WTC11 (cell line): ENCODE results near the gene ERCC6.

Experiments used
- ATF1 ChIP-seq: sonication (generic); formaldehyde crosslinking; IDR thresholded peaks from 2 replicates; pipeline ENCODE4 v1.8.1; 2023; ENCODE audit warnings: mild to moderate bottlenecking, moderate library complexity, missing genetic modification reagents
- GRHL2 ChIP-seq: fragments of 250-450 bp; sonication (Bioruptor Pico); IDR thresholded peaks from 2 replicates; pipeline ENCODE4 v1.8.0; 2022; ENCODE audit warnings: mild to moderate bottlenecking, moderate library complexity; ENCODE audit not compliant: insufficient replicate concordance, severe bottlenecking
- HMGA2 ChIP-seq: fragments of 250-450 bp; sonication (Bioruptor Pico); IDR thresholded peaks from 2 replicates; pipeline ENCODE4 v1.4.0; 2021; ENCODE audit warnings: mild to moderate bottlenecking, moderate library complexity
- IRF2 ChIP-seq: sonication (generic); formaldehyde crosslinking; IDR thresholded peaks from 2 replicates; pipeline ENCODE4 v1.8.0; 2022; ENCODE audit warnings: low read depth, missing genetic modification reagents, borderline replicate concordance
- RELA ChIP-seq: sonication (generic); formaldehyde crosslinking; IDR thresholded peaks from 2 replicates; pipeline ENCODE4 v1.8.1; 2022; ENCODE audit warnings: missing genetic modification reagents, mild to moderate bottlenecking, borderline replicate concordance
- ZNF317 ChIP-seq: sonication (generic); formaldehyde crosslinking; IDR thresholded peaks from 2 replicates; pipeline ENCODE4 v1.8.1; 2023; ENCODE audit warnings: low read depth, mild to moderate bottlenecking, moderate library complexity, missing genetic modification reagents, borderline replicate concordance
- TF ChIP-seq, protein P1 (sequence below): fragments of 200-600 bp; IDR thresholded peaks from 2 replicates; pipeline ENCODE4 v1.8.0; 2022; ENCODE audit warnings: antibody characterized with exemption
- TF ChIP-seq, protein P2 (sequence below): sonication (generic); formaldehyde crosslinking; IDR thresholded peaks from 2 replicates; pipeline ENCODE4 v1.8.0; 2022; ENCODE audit warnings: mild to moderate bottlenecking, missing genetic modification reagents
- TF ChIP-seq, protein P3 (sequence below): sonication (generic); formaldehyde crosslinking; IDR thresholded peaks from 2 replicates; pipeline ENCODE4 v1.8.1; 2023; ENCODE audit warnings: mild to moderate bottlenecking, missing genetic modification reagents
- TF ChIP-seq, protein P4 (sequence below): sonication (generic); formaldehyde crosslinking; IDR thresholded peaks from 2 replicates; pipeline ENCODE4 v1.8.1; 2023; ENCODE audit warnings: mild to moderate bottlenecking, missing genetic modification reagents

DNA sequence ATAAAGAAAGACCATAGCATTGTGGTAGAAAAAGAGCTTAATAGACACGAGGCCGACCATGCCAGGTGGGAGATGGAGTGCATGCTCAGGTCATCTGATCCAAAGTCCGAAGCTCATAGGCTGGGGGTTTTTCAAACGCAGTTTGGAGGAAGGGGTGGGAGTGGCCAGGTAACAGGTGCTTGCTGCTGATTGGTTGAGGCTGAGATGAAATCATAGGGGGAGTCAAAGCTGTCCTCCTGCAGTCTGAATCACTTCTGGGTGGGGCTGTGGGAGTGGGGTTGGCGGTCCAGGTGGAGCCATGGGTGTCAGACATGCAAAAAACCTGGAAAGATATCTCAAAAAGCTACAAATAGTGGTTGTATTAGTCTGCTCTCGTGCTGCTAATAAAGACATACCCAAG lies 2.8 kb upstream of the ERCC6 start:
- TF ChIP-seq, protein P1, sequence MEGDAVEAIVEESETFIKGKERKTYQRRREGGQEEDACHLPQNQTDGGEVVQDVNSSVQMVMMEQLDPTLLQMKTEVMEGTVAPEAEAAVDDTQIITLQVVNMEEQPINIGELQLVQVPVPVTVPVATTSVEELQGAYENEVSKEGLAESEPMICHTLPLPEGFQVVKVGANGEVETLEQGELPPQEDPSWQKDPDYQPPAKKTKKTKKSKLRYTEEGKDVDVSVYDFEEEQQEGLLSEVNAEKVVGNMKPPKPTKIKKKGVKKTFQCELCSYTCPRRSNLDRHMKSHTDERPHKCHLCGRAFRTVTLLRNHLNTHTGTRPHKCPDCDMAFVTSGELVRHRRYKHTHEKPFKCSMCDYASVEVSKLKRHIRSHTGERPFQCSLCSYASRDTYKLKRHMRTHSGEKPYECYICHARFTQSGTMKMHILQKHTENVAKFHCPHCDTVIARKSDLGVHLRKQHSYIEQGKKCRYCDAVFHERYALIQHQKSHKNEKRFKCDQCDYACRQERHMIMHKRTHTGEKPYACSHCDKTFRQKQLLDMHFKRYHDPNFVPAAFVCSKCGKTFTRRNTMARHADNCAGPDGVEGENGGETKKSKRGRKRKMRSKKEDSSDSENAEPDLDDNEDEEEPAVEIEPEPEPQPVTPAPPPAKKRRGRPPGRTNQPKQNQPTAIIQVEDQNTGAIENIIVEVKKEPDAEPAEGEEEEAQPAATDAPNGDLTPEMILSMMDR, result no peak
- no peak for TF ChIP-seq HMGA2 (CRISPR knock-in tag)
- no peak for TF ChIP-seq ZNF317
- no peak for TF ChIP-seq ATF1 (CRISPR knock-in tag)
- TF ChIP-seq, protein P2, sequence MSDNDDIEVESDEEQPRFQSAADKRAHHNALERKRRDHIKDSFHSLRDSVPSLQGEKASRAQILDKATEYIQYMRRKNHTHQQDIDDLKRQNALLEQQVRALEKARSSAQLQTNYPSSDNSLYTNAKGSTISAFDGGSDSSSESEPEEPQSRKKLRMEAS (CRISPR knock-in tag), result no peak
- TF ChIP-seq IRF2 (CRISPR knock-in tag), result no peak
- TF ChIP-seq, protein P3, sequence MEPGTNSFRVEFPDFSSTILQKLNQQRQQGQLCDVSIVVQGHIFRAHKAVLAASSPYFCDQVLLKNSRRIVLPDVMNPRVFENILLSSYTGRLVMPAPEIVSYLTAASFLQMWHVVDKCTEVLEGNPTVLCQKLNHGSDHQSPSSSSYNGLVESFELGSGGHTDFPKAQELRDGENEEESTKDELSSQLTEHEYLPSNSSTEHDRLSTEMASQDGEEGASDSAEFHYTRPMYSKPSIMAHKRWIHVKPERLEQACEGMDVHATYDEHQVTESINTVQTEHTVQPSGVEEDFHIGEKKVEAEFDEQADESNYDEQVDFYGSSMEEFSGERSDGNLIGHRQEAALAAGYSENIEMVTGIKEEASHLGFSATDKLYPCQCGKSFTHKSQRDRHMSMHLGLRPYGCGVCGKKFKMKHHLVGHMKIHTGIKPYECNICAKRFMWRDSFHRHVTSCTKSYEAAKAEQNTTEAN (CRISPR knock-in tag), result no peak
- no peak for TF ChIP-seq RELA (CRISPR knock-in tag)
- TF ChIP-seq GRHL2 (CRISPR knock-in tag), result no peak
- TF ChIP-seq, protein P4, sequence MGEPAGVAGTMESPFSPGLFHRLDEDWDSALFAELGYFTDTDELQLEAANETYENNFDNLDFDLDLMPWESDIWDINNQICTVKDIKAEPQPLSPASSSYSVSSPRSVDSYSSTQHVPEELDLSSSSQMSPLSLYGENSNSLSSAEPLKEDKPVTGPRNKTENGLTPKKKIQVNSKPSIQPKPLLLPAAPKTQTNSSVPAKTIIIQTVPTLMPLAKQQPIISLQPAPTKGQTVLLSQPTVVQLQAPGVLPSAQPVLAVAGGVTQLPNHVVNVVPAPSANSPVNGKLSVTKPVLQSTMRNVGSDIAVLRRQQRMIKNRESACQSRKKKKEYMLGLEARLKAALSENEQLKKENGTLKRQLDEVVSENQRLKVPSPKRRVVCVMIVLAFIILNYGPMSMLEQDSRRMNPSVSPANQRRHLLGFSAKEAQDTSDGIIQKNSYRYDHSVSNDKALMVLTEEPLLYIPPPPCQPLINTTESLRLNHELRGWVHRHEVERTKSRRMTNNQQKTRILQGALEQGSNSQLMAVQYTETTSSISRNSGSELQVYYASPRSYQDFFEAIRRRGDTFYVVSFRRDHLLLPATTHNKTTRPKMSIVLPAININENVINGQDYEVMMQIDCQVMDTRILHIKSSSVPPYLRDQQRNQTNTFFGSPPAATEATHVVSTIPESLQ, result no peak
